Sigmoid colon (tissue), 4 donors: ENCODE results near the gene CFB.

Experiments used
- POLR2AphosphoS5 ChIP-seq, 4 donors: sonication (generic); formaldehyde crosslinking; IDR thresholded peaks; one replicate each; pipeline ENCODE4 v1.6.1; 2017; ENCODE audit warnings: antibody characterized with exemption in 4 of 4
- TF ChIP-seq, protein P1 (sequence below), 4 experiments: fragments of 450-650 bp in 3 of 4; fragments of 200-600 bp in 1 of 4; IDR thresholded peaks; one replicate each; pipeline ENCODE4 v1.5.1; 2016 to 2019; ENCODE audit warnings: antibody characterized with exemption in 4 of 4, mild to moderate bottlenecking in 3 of 4, moderate library complexity in 2 of 4

DNA sequence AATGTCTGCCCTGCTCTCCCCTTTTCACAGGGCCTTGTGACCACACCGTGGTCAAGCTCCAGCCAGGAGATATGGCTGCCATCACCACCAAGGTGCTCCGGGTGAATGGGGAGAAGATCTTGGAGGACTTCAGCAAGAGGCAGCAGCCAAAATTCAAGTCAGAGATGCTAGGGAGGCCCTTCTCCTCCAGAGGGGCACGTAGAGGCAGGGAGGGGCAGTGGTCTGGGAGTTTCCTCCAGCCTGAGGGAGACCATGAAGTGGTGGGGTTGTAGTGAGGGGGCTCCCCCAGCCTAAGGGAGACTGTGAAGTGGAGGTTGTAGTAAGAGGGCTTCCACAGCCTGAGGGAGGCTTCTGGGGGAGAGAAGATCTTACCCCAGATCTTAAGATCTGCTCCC is 22.0 kb downstream of the CFB start:
- TF ChIP-seq, protein P1, sequence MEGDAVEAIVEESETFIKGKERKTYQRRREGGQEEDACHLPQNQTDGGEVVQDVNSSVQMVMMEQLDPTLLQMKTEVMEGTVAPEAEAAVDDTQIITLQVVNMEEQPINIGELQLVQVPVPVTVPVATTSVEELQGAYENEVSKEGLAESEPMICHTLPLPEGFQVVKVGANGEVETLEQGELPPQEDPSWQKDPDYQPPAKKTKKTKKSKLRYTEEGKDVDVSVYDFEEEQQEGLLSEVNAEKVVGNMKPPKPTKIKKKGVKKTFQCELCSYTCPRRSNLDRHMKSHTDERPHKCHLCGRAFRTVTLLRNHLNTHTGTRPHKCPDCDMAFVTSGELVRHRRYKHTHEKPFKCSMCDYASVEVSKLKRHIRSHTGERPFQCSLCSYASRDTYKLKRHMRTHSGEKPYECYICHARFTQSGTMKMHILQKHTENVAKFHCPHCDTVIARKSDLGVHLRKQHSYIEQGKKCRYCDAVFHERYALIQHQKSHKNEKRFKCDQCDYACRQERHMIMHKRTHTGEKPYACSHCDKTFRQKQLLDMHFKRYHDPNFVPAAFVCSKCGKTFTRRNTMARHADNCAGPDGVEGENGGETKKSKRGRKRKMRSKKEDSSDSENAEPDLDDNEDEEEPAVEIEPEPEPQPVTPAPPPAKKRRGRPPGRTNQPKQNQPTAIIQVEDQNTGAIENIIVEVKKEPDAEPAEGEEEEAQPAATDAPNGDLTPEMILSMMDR (IDR thresholded peaks at IDR 0.05) = no peak
- no peak for TF ChIP-seq POLR2AphosphoS5 (IDR thresholded peaks at IDR 0.05)
